Measurements from ENCODE around the gene FAM199X. TPM values are rescaled to one million over a fixed set of nuclear protein-coding genes. Genes with fewer than 3 reads are reported as not detected.

FAM199X gene
- total RNA-seq, 1 experiment from 2014 or later, result 26.0 TPM

GRCh38 chrX:104168127-104168526, 1.9 kb downstream of the FAM199X start:
- no peak for ATAC-seq
- H3K79me2 ChIP-seq (ENCODE audit: low read length), result peaks cover 64% of the 10 kb centered on the region
- no peaks in the 10 kb centered on the region for H3K36me3 ChIP-seq (ENCODE audit: low read depth, low read length)
- no peak overlapping the region for H3K27ac ChIP-seq (ENCODE audit: low read length)
- intact Hi-C loops (cut with micrococcal nuclease), result no loop called here
- POLR2A ChIA-PET (ENCODE audit: unreplicated experiment), result no interaction called here
- peaks cover 11% of the 10 kb centered on the region for H4K20me1 ChIP-seq (ENCODE audit: low read length)
- H3F3A ChIP-seq (ENCODE audit: low read length, unreplicated experiment), result no peaks in the 10 kb centered on the region
- H3K9me3 ChIP-seq (ENCODE audit: low read length), result no peaks in the 10 kb centered on the region
- no peak overlapping the region for H2AFZ ChIP-seq (ENCODE audit: low read length)
- TF ChIP-seq EZH2phosphoT487 (IDR thresholded peaks at IDR 0.05; ENCODE audit: borderline replicate concordance, low read length) (no peak), EZH2 (IDR thresholded peaks at IDR 0.05; ENCODE audit: low read length, unreplicated experiment) (no peak), CTCF (conservative IDR thresholded peaks at IDR 0.05; ENCODE audit: low read depth, low read length) (no peak)
- H3K4me2 ChIP-seq (ENCODE audit: low read length), result peak overlapping the region; percentile 92
- CTCF ChIA-PET, result no interaction called here
- BruUV-seq (replicated peaks), result no TSS peak
- H3K9me2 ChIP-seq (replicated peaks; ENCODE audit: low read length), result no peaks in the 10 kb centered on the region
- H3K4me1 ChIP-seq (ENCODE audit: insufficient read depth, low read length), result peaks cover 18% of the 10 kb centered on the region
- H3K4me3 ChIP-seq (ENCODE audit: low read length), result peak overlapping the region; percentile 87
- no peak for DNase-seq
- H3K27me3 ChIP-seq (ENCODE audit: low read length), result no peaks in the 10 kb centered on the region
- peak overlapping the region; percentile 77; the same call in 1 of the 2 replicates for H3K9ac ChIP-seq (ENCODE audit: low read length)

- DNase-seq (no peak), ATAC-seq (no peak)
- Histone ChIP-seq H3K27me3 (ENCODE audit: low read length) (no peaks in the 10 kb centered on the region), H3K4me2 (ENCODE audit: low read length) (no peak overlapping the region), H3K9ac (ENCODE audit: low read length) (no peak overlapping the region), H4K20me1 (ENCODE audit: low read length) (peaks cover 11% of the 10 kb centered on the region), H2AFZ (ENCODE audit: low read length) (no peak overlapping the region), H3K79me2 (ENCODE audit: low read length) (peaks cover 70% of the 10 kb centered on the region), H3F3A (ENCODE audit: low read length, unreplicated experiment) (no peaks in the 10 kb centered on the region), H3K36me3 (ENCODE audit: low read depth, low read length) (peaks cover 12% of the 10 kb centered on the region), H3K9me3 (ENCODE audit: low read length) (no peaks in the 10 kb centered on the region), H3K4me1 (ENCODE audit: insufficient read depth, low read length) (peaks cover 10% of the 10 kb centered on the region), H3K9me2 (replicated peaks; ENCODE audit: low read length) (no peaks in the 10 kb centered on the region), H3K27ac (ENCODE audit: low read length) (no peak overlapping the region), H3K4me3 (ENCODE audit: low read length) (no peak overlapping the region)
- no peak for TF ChIP-seq CTCF (conservative IDR thresholded peaks at IDR 0.05; ENCODE audit: low read depth, low read length)
- no peak for TF ChIP-seq EZH2 (IDR thresholded peaks at IDR 0.05; ENCODE audit: low read length, unreplicated experiment)
- no peak for TF ChIP-seq EZH2phosphoT487 (IDR thresholded peaks at IDR 0.05; ENCODE audit: borderline replicate concordance, low read length)
- ChIA-PET POLR2A (ENCODE audit: unreplicated experiment) (no interaction called here), CTCF (no interaction called here)
- no TSS peak for BruUV-seq (replicated peaks)
- intact Hi-C loops (cut with micrococcal nuclease), result no loop called here
Measured at GRCh38 chrX:104172121-104172520, 5.9 kb downstream of the FAM199X start.

GRCh38 chrX:104172788-104173187, 6.5 kb downstream of the FAM199X start:
- Histone ChIP-seq H3K4me3 (ENCODE audit: low read length) (no peak overlapping the region), H3K9ac (ENCODE audit: low read length) (no peak overlapping the region), H3K9me3 (ENCODE audit: low read length) (no peaks in the 10 kb centered on the region), H3F3A (ENCODE audit: low read length, unreplicated experiment) (no peaks in the 10 kb centered on the region), H4K20me1 (ENCODE audit: low read length) (peaks cover 11% of the 10 kb centered on the region), H3K9me2 (replicated peaks; ENCODE audit: low read length) (no peaks in the 10 kb centered on the region), H3K4me1 (ENCODE audit: insufficient read depth, low read length) (peaks cover 10% of the 10 kb centered on the region), H3K4me2 (ENCODE audit: low read length) (no peak overlapping the region), H2AFZ (ENCODE audit: low read length) (no peak overlapping the region), H3K27ac (ENCODE audit: low read length) (no peak overlapping the region), H3K79me2 (ENCODE audit: low read length) (peaks cover 66% of the 10 kb centered on the region), H3K27me3 (ENCODE audit: low read length) (no peaks in the 10 kb centered on the region), H3K36me3 (ENCODE audit: low read depth, low read length) (peaks cover 16% of the 10 kb centered on the region)
- DNase-seq (no peak), ATAC-seq (no peak)
- CTCF ChIA-PET, result no interaction called here
- POLR2A ChIA-PET (ENCODE audit: unreplicated experiment), result interaction anchor here (0.6 kb wide), 1 partner anchor 16 kb away, joined by 3 read pairs; the partner anchor contains the start of gene SLC25A53
- intact Hi-C loops (cut with micrococcal nuclease), result no loop called here
- BruUV-seq (replicated peaks), result no TSS peak
- TF ChIP-seq CTCF (conservative IDR thresholded peaks at IDR 0.05; ENCODE audit: low read depth, low read length), result no peak
- TF ChIP-seq EZH2 (IDR thresholded peaks at IDR 0.05; ENCODE audit: low read length, unreplicated experiment), result no peak
- TF ChIP-seq EZH2phosphoT487 (IDR thresholded peaks at IDR 0.05; ENCODE audit: borderline replicate concordance, low read length), result no peak

Data from PC-3 (cell line).